Fibroblast of gingiva (primary cell): ENCODE measurements around the gene MMD.
"Not testable (repeated sequence)": the region's sequence is repeated elsewhere in the genome, so short reads cannot be mapped to it uniquely, and the experiment has no call there.

Source experiments
- DNase-seq: peaks from one replicate; pipeline ENCODE4 v3.0.0-alpha.2; 2011; ENCODE audit warnings: low read depth

Gene MMD

DNA sequence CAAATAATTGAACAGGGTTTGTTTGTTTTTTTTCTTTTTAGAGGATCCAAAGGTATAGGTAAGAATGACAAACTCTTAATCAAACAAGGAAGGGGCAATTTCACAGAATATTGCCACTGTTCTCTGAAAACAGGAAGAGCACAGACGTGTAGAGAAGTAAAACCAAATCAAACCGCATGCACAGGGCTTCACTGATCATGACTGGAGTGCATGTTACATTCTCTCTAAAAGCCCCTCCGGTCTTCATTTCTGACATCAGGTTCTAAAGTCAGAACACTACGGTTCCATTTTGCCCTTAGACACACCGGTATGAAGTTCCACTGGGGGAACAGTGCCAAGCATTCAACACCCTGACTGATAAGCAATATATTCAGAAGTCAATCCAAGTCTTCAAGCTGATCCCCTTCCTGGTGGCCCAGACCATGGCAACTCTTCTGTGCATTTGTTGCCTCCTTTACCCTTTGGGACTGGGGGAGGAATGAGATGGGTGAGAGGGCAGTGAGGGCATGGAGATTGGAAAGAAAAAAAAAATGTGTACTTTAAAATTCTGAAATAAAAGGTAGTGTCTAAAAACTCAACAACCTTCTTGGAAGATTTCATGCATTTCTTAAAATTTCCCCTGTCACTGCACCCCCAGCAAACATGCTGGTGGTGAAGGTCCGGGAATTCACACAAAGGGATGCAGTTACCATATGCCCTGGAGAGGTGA, 1.4 kb downstream of the MMD start:
- DNase-seq, result no peak

DNA sequence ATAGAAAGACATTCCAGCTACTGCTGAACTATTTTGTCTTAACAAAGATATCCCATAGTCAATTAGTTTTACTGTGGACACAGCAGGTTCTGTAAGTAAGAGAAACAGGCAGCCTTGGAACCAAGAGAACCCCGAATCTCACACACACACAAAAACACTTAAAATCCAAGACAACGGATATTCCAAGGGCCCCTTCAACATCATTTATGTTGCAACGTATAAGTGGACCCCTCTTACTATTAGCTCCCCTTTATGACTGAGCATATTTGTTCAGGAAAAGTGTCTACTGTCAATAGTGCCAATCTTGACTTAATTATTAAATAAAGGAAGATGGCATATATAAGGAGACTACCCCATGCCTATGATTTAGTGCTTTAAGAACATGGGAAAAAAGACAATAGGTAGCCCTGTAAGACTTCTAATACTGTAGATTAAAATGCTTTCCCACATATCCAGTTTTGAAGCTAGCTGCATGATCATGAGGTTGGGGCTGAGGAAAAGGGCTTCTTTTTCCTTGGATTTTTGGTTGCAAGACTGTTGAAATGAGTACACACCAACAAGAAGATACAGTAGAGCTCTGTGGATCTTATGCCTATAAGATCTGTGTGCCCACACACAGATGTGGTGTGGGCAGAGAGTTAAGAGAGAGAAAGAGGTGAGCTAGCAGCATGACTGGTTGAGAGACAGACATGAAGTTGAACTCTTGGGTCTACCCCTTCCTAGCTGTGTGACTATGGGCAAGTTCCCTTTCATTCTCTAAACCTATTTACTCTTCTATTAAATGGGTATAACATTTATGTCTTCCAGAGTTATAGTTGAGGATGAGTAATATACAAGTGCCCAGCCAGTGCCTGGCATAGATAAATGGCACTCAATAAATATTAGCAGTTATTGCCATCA, 3.0 kb downstream of the MMD start:
- DNase-seq, result no peak

- DNase-seq, result no peak
These were observed 4.0 kb downstream of the MMD start for GRCh38 chr17:55417411-55418268.

DNA sequence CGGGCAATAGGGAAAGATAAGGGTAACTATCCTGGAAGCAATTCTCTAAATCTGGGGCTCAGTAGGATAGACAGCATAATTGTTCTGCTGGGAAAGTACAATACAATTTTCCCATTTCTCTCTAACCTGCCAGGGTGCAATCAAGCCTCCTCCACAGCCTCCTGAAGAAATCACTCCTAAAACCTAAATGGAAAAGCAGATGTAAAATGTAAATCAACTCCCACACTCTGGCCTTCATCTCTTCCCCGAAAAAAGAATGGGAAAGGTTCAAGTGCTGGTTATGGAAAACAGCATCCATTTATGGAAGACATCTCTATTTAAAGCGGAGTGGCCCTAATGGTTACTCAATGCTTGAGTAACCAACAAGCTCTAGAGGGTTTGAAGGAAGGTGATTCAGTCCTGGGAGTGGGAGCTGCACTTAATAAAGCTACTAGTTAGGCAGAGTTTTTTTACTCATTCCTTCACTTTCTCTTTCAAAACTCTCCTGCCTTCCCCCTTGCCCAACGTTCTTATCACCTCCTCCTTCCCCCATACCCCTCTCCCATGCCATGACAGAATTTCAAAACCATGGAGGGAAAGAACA, 5.1 kb downstream of the MMD start:
- DNase-seq, result no peak

- no peak for DNase-seq
These were observed 5.6 kb downstream of the MMD start for GRCh38 chr17:55416000-55416399.

GRCh38 chr17:55414983-55415382, 6.7 kb downstream of the MMD start:
- DNase-seq, result no peak

- no peak for DNase-seq
These were observed 7.7 kb downstream of the MMD start for GRCh38 chr17:55413825-55414489.

GRCh38 chr17:55411463-55411855, 10.2 kb downstream of the MMD start:
- DNase-seq, result peak; percentile 20

GRCh38 chr17:55410722-55411462, 10.7 kb downstream of the MMD start:
- peak; percentile 86 for DNase-seq

GRCh38 chr17:55409030-55409800, 12.4 kb downstream of the MMD start:
- DNase-seq, result no peak

DNA sequence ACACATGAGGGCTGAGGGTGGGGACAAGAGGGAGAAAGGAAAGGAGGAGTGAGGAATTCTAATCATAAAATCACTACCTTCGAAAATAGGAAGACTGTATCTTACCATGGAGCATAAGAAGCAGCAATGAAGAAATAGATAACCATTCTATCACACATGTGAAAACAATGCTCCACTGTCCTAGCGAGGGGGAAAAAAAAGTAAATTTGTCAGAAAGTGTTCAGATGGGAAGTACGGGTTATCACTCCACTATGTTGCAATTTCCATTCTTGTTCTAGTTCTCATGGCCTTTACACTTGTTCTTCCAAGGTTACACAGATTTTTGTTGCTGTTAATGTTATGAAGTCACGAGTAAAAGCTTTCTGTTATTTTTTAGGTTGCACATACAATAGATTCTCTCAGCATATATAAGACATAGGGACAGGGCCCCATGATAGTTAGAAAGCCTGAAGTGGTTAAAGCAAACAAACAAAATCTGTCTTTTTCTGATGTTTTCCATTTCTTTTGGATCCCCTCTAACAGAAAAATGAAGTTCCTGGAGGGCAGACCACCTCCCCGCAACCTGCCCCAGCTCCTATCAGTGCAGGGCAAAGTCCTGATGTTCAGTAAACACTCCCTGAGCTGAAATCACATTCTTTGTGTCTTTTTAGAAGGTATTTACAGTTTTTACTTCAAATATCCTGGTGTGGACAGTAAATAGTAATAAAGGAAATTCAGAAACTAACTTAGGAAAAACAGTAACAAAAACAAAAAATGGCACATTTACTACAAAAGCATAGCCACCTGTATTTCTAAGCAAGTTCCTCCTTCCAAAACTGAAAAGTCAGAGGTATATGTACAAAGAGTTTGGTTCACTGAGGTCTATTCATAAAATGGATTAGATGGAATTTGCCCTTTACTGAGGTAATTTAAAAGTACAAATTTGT, 13.7 kb downstream of the MMD start:
- no peak for DNase-seq

- DNase-seq, result no peak
These were observed 16.0 kb downstream of the MMD start for GRCh38 chr17:55405600-55405999.

DNA sequence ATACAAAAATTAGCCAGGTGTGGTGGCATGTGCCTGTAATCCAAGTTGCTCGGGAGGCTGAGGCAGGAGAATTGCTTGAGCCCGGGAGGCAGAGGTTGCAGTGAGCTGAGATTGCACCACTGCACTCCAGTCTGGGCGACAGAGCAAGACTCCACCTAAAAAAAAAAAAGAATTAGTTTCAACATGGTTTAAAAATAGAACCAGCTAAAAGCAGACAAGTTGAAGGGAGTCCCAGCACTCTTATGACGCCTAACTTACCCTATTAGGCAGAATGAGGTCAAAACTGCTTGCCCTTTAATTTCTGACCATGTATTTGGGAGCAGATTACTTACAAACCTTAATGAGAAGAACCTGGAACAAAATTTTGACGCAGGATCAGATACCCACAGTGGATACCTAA, 17.4 kb downstream of the MMD start:
- not testable (repeated sequence) for DNase-seq

DNA sequence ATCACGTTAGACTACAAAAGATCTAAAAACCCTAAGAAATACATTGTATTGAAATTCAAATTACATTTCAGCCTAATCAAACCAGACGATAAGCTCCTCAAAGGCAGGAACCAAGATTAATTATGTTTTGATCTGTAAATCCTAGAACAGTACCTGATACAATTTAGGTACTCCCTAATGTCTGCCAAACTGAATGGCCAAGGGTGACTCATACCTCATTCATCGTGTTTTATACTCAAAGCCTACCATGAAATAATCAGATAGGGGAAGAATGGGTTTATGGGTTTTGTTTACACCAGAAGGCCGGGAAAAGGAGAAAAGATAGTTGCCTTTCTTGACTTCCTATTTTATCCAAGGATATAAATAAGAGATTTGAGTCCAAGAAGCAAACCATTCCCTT, 19.3 kb downstream of the MMD start:
- no peak for DNase-seq

DNA sequence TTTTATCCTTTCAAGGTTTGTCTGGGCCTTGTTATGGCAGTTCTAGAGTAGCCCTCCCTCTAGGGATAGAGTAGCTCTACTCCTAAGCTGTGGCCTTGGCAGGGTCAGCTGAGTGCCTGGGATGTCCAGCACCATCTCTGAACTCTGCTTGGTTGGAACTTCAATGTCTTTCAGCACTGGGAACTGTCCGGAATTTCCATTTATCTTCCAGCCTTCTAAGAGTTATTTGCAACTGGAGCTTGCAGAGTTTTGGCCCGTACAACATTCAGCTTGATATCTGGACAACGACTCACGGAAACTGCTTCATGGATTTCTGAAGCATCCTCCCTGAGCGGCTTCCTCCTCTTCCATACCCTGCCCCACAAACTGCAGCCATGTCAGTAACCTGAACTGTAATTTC, 22.9 kb downstream of the MMD start:
- DNase-seq, result no peak

- no peak for DNase-seq
These were observed 25.7 kb downstream of the MMD start for GRCh38 chr17:55395803-55396505.

DNA sequence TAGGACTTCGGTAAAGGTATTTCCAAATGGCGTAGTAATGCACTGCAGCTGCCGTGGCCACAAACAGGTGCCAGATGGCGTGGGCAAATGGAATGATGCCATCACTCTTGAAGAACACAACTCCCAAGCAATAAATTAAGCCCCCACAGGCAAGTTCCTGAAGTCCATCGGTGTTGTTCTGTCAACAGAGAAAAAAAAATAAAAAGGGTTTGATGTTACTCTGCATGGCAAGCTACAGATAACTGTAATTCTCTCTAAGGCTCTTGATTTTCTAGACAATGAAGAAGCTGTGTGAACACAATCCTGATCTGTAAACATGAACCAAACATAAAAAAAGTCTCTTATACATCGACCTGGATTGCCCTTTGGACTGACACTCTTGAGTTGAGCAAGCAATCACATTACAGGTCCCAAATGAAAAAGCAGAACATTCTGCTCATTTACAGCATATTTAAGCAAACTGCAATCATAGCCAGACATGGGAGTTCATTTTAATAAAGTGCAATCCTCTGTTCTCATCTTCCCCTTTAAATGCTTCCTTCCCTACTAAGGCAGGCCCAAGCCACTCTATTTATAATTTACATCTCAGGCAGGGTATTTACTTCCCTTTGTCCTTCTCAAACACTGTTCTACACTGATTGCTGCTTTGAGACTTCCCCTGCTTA, 27.1 kb downstream of the MMD start:
- DNase-seq, result no peak
